Esophagus muscularis mucosa (tissue), 3 donors: ENCODE results near the gene MKS1.

Experiments
- POLR2AphosphoS5 ChIP-seq, 2 donors: sonication (generic); formaldehyde crosslinking; IDR thresholded peaks; one replicate each; pipeline ENCODE4 v1.6.1; 2017; ENCODE audit warnings: antibody characterized with exemption in 2 of 2
- TF ChIP-seq, protein P1 (sequence below), 3 experiments: fragments of 200-600 bp in 2 of 3; fragments of 450-650 bp in 1 of 3; sonication (generic) in 2 of 3; IDR thresholded peaks; one replicate each; pipeline ENCODE4 v1.5.1; 2017 to 2019; ENCODE audit warnings: antibody characterized with exemption in 3 of 3, mild to moderate bottlenecking in 2 of 3, moderate library complexity in 1 of 3

DNA sequence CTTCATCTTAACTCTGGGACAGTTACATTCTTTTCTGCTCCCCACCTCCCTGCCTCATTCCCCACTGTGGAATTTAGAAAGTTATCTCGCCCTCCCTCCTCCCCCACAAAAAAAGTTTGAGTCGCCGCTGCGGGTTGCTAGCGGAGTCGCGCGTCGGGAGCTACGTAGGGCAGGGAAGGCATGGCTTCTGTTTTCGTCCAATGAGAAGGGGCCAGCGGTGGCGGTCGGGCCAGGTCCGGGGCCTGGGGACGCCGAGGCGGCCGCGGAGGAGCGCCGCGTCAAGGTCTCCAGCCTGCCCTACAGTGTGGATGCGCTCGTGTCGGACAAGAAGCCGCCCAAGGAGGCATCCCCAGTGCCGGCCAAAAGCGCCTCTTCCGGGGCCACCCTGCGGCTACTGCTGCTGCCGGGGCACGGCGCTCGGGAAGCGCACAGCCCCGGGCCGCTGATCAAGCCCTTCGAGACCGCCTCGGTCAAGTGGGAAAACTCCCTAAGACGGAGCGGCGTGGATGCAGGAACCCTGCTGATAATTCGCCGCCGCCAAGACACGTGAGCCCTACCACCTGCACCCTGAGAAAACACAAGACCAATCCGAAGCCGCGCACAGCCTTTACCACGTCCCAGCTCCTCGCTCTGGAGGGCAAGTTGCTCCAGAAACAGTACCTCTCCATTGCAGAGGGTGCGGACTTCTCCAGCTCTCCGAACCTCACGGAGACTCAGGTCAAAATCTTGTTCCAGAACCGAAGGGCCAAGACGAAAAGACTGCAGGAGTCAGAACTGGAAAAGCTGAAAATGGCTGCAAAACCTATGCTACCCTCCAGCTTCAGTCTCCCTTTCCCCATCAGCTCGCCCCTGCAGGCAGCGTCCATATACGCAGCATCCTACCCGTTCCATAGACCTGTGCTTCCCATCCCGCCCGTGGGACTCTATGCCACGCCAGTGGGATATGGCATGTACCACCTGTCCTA, 61.9 kb downstream of the MKS1 start:
- TF ChIP-seq, protein P1, sequence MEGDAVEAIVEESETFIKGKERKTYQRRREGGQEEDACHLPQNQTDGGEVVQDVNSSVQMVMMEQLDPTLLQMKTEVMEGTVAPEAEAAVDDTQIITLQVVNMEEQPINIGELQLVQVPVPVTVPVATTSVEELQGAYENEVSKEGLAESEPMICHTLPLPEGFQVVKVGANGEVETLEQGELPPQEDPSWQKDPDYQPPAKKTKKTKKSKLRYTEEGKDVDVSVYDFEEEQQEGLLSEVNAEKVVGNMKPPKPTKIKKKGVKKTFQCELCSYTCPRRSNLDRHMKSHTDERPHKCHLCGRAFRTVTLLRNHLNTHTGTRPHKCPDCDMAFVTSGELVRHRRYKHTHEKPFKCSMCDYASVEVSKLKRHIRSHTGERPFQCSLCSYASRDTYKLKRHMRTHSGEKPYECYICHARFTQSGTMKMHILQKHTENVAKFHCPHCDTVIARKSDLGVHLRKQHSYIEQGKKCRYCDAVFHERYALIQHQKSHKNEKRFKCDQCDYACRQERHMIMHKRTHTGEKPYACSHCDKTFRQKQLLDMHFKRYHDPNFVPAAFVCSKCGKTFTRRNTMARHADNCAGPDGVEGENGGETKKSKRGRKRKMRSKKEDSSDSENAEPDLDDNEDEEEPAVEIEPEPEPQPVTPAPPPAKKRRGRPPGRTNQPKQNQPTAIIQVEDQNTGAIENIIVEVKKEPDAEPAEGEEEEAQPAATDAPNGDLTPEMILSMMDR (IDR thresholded peaks at IDR 0.05), result no peak
- TF ChIP-seq POLR2AphosphoS5 (IDR thresholded peaks at IDR 0.05), result no peak
